H9 (cell line): ENCODE data around the gene H2AZ2. TPM values are rescaled to one million over a fixed set of nuclear protein-coding genes. Genes with fewer than 3 reads are reported as not detected.
A peak's percentile ranks its signal among the peaks of the same experiment; 100 is the strongest.

Source experiments
- DNase-seq: peaks from one replicate; pipeline ENCODE4 v3.0.0-alpha.2; 2017
- H2AFZ ChIP-seq: one replicate; pipeline ENCODE4 v1.6.1; 2013; ENCODE audit warnings: mild to moderate bottlenecking, low read length, control low read depth, moderate library complexity
- H2AK5ac ChIP-seq: 2 replicates; pipeline ENCODE4 v1.6.1; 2013; ENCODE audit warnings: low read length, control low read depth, mixed read lengths; ENCODE audit not compliant: insufficient read length
- H2BK120ac ChIP-seq: one replicate; pipeline ENCODE4 v1.6.1; 2013; ENCODE audit warnings: low read depth, mild to moderate bottlenecking, low read length, control low read depth, inconsistent platforms; ENCODE audit not compliant: poor library complexity, severe bottlenecking
- H2BK12ac ChIP-seq: 2 replicates; pipeline ENCODE4 v1.6.1; 2013; ENCODE audit warnings: low read length, control low read depth, mixed read lengths, low read depth; ENCODE audit not compliant: insufficient read length
- H2BK15ac ChIP-seq: 2 replicates; pipeline ENCODE4 v1.6.1; 2013; ENCODE audit warnings: low read depth, low read length, control low read depth
- H2BK20ac ChIP-seq: one replicate; pipeline ENCODE4 v1.6.1; 2013; ENCODE audit warnings: low read depth, mild to moderate bottlenecking, low read length, control low read depth, inconsistent platforms; ENCODE audit not compliant: poor library complexity, severe bottlenecking
- H2BK5ac ChIP-seq: 2 replicates; pipeline ENCODE4 v1.6.1; 2013; ENCODE audit warnings: low read length, control low read depth, mixed read lengths; ENCODE audit not compliant: insufficient read length
- H3K14ac ChIP-seq: 2 replicates; pipeline ENCODE4 v1.6.1; 2013; ENCODE audit warnings: low read length, control low read depth; ENCODE audit not compliant: insufficient read depth
- H3K18ac ChIP-seq: 2 replicates; pipeline ENCODE4 v1.6.1; 2013; ENCODE audit warnings: low read depth, mild to moderate bottlenecking, mixed read lengths, low read length, control low read depth; ENCODE audit not compliant: insufficient read length
- H3K23ac ChIP-seq: 2 replicates; pipeline ENCODE4 v1.6.1; 2013; ENCODE audit warnings: low read length, control low read depth, mixed read lengths, low read depth; ENCODE audit not compliant: insufficient read length
- H3K23me2 ChIP-seq: 2 replicates; pipeline ENCODE4 v1.6.1; 2013; ENCODE audit warnings: low read depth, mild to moderate bottlenecking, mixed read lengths, low read length, control low read depth; ENCODE audit not compliant: insufficient read length, poor library complexity, severe bottlenecking
- H3K27ac ChIP-seq: 2 replicates; pipeline ENCODE4 v1.5.1; 2013; ENCODE audit warnings: low read length, control low read depth, mixed read lengths, low read depth; ENCODE audit not compliant: insufficient read length
- H3K27me3 ChIP-seq: 2 replicates; pipeline ENCODE4 v1.6.1; 2013; ENCODE audit warnings: low read length, control low read depth, inconsistent platforms; ENCODE audit not compliant: insufficient read depth
- H3K4ac ChIP-seq: 2 replicates; pipeline ENCODE4 v1.6.1; 2013; ENCODE audit warnings: low read depth, mild to moderate bottlenecking, control low read depth, inconsistent platforms, low read length, moderate library complexity
- H3K4me1 ChIP-seq: 2 replicates; pipeline ENCODE4 v1.6.1; 2013; ENCODE audit warnings: low read length, control low read depth, inconsistent platforms; ENCODE audit not compliant: insufficient read depth
- H3K4me2 ChIP-seq: 2 replicates; pipeline ENCODE4 v1.6.1; 2013; ENCODE audit warnings: low read length, control low read depth, mixed read lengths; ENCODE audit not compliant: insufficient read length, insufficient read depth
- H3K56ac ChIP-seq: 2 replicates; pipeline ENCODE4 v1.6.1; 2013; ENCODE audit warnings: low read depth, mild to moderate bottlenecking, mixed read lengths, low read length, control low read depth; ENCODE audit not compliant: insufficient read length
- H3K79me1 ChIP-seq: 2 replicates; pipeline ENCODE4 v1.6.1; 2013; ENCODE audit warnings: low read depth, mild to moderate bottlenecking, moderate library complexity, low read length, control low read depth, inconsistent platforms; ENCODE audit not compliant: insufficient read depth, poor library complexity, severe bottlenecking
- H3K79me2 ChIP-seq: 2 replicates; pipeline ENCODE4 v1.6.1; 2013; ENCODE audit warnings: low read length, control low read depth, inconsistent platforms; ENCODE audit not compliant: insufficient read depth
- H3K9ac ChIP-seq: 2 replicates; pipeline ENCODE4 v1.6.1; 2013; ENCODE audit warnings: low read length, control low read depth, mixed read lengths; ENCODE audit not compliant: insufficient read length; ENCODE audit errors: extremely low read depth
- H3K9me3 ChIP-seq: one replicate; pipeline ENCODE4 v1.6.1; 2013; ENCODE audit warnings: low read depth, low read length, inconsistent platforms; ENCODE audit not compliant: control insufficient read depth
- H3T11ph ChIP-seq: one replicate; pipeline ENCODE4 v1.6.1; 2013; ENCODE audit warnings: mild to moderate bottlenecking, low read length, control low read depth, inconsistent platforms
- H4K20me1 ChIP-seq: one replicate; pipeline ENCODE4 v1.6.1; 2013; ENCODE audit not compliant: control insufficient read depth, insufficient read length, insufficient read depth
- H4K5ac ChIP-seq: 2 replicates; pipeline ENCODE4 v1.6.1; 2013; ENCODE audit warnings: low read depth, mild to moderate bottlenecking, mixed read lengths, low read length, control low read depth; ENCODE audit not compliant: insufficient read length
- H4K8ac ChIP-seq: replicated peaks from 2 replicates; pipeline ENCODE4 v1.6.1; 2013; ENCODE audit warnings: low read length, control low read depth, mixed read lengths, low read depth; ENCODE audit not compliant: insufficient read length
- H4K91ac ChIP-seq: 2 replicates; pipeline ENCODE4 v1.6.1; 2013; ENCODE audit warnings: low read depth, mild to moderate bottlenecking, moderate library complexity, mixed read lengths, low read length, control low read depth; ENCODE audit not compliant: insufficient read length
- H3K27ac Mint-ChIP-seq, 3 experiments: 2 replicates in 2 of 3; 3 replicates in 1 of 3; pipeline ENCODE4 v1.8.0; 2020 to 2021; ENCODE audit warnings: mixed read lengths in 3 of 3, mild to moderate bottlenecking in 1 of 3, moderate library complexity in 1 of 3
- H3K27me3 Mint-ChIP-seq: 2 replicates; pipeline ENCODE4 v1.8.0; 2021; ENCODE audit warnings: low read depth, mild to moderate bottlenecking, moderate library complexity, mixed read lengths
- H3K36me3 Mint-ChIP-seq, 3 experiments: 2 replicates in 2 of 3; 3 replicates in 1 of 3; pipeline ENCODE4 v1.8.0; 2020 to 2021; ENCODE audit warnings: low read depth in 3 of 3, mixed read lengths in 3 of 3; ENCODE audit not compliant: insufficient read depth in 1 of 3
- H3K4me1 Mint-ChIP-seq, 2 experiments: 2 replicates each; pipeline ENCODE4 v1.8.0; 2020; ENCODE audit warnings: mixed read lengths in 2 of 2
- H3K4me3 Mint-ChIP-seq, 2 experiments: 2 replicates in 1 of 2; 3 replicates in 1 of 2; pipeline ENCODE4 v1.8.0; 2020 to 2021; ENCODE audit warnings: mild to moderate bottlenecking in 2 of 2, mixed read lengths in 2 of 2, moderate library complexity in 1 of 2
- H3K9me3 Mint-ChIP-seq, 2 experiments: 2 replicates in 1 of 2; 3 replicates in 1 of 2; pipeline ENCODE4 v1.8.0; 2020; ENCODE audit warnings: mild to moderate bottlenecking in 2 of 2, mixed read lengths in 2 of 2, moderate library complexity in 1 of 2
- CTCF ChIP-seq: fragments of 200-600 bp; sonication (generic); conservative IDR thresholded peaks from 3 replicates; pipeline ENCODE4 v1.8.0; 2021; ENCODE audit warnings: antibody characterized with exemption, mild to moderate bottlenecking
- WGBS: extraction: QIAGEN DNeasy Blood & Tissue Kit; methylation state at CpG from one replicate; pipeline ENCODE4 v1.1.7; 2013; ENCODE audit warnings: missing lambda C conversion rate, low lambda C conversion rate, mixed read lengths; ENCODE audit not compliant: insufficient read length; ENCODE audit errors: extremely low coverage; 5-methylcytosine and 5-hydroxymethylcytosine counted together
- total RNA-seq: library from RNA; stranded (reverse); gene quantifications from 2 replicates; pipeline ENCODE4 v1.2.1, GENCODE V29; 2021

The H2AZ2 gene
- total RNA-seq, 1 experiment from 2014 or later: 208 TPM

- H2BK120ac ChIP-seq: no peak overlapping the region
- no peak overlapping the region for H3K27ac ChIP-seq
- H4K5ac ChIP-seq: no peak overlapping the region
- H2AFZ ChIP-seq: no peak overlapping the region
- H3K56ac ChIP-seq: no peak overlapping the region
- no peak overlapping the region for H3K23ac ChIP-seq
- no peak overlapping the region for H3K18ac ChIP-seq
- no CpG with 5 or more reads among the region's 8 CpGs for whole genome bisulfite sequencing
- no peak overlapping the region for H2BK20ac ChIP-seq
- no peak overlapping the region for H3K4me2 ChIP-seq
- H3K79me2 ChIP-seq: no peaks in the 10 kb centered on the region
- no peaks in the 10 kb centered on the region for H3K9me3 Mint-ChIP-seq
- 0 out of 4 replicates have a peak, but pooled peaks cover 0 to 3% of the 10 kb centered on the region in 2 experiments for H3K4me1 Mint-ChIP-seq
- H3K4ac ChIP-seq: no peak overlapping the region
- 0 out of 2 replicates have a peak, but pooled peaks cover 2% of the 10 kb centered on the region for H3K27me3 Mint-ChIP-seq
- no peak overlapping the region for H4K8ac ChIP-seq
- H4K20me1 ChIP-seq: no peaks in the 10 kb centered on the region
- H3K4me3 Mint-ChIP-seq: no peak overlapping the region
- no peak for TF ChIP-seq CTCF
- H2AK5ac ChIP-seq: no peak overlapping the region
- H3K79me1 ChIP-seq: no peaks in the 10 kb centered on the region
- H3K36me3 Mint-ChIP-seq: no peaks in the 10 kb centered on the region; a peak in 1 of 7 replicates
- no peak overlapping the region for H2BK15ac ChIP-seq
- H3K27me3 ChIP-seq: no peaks in the 10 kb centered on the region
- no peak overlapping the region for H2BK12ac ChIP-seq
- H3T11ph ChIP-seq: no peak overlapping the region
- H4K91ac ChIP-seq: no peak overlapping the region
- H3K23me2 ChIP-seq: no peaks in the 10 kb centered on the region
- peak overlapping the region in 1 of 3 experiments; percentile 1; a peak in 1 of 7 replicates for H3K27ac Mint-ChIP-seq
- H3K14ac ChIP-seq: no peak overlapping the region
- H2BK5ac ChIP-seq: no peak overlapping the region
- H3K4me1 ChIP-seq: no peaks in the 10 kb centered on the region
- no peak overlapping the region for H3K9ac ChIP-seq
- DNase-seq: no peak
- no peaks in the 10 kb centered on the region for H3K9me3 ChIP-seq
Measured at GRCh38 chr7:44791278-44792219, 56.3 kb downstream of the H2AZ2 start.
